ENCODE results near the gene VPS33A. TPM values are rescaled to one million over a fixed set of nuclear protein-coding genes. Genes with fewer than 3 reads are reported as not detected.
"Not testable (repeated sequence)": the region's sequence is repeated elsewhere in the genome, so short reads cannot be mapped to it uniquely, and the experiment has no call there.

Gene VPS33A
- 10 to 100 TPM in 9 of 10 donors, 1 to 10 TPM in 1; 10.0 to 14.0 (median 12.7) TPM for polyA plus RNA-seq (ENCODE audit: insufficient read length in 10 of 10)
- long read RNA-seq, donor 1, full-length matches to known transcripts: 5 of 5 reads
- long read RNA-seq, donor 1, partial matches to known transcripts: 0 of 5 reads
- long read RNA-seq, donor 1, other reads (novel, unspliced or antisense): 0 of 5 reads
- long read RNA-seq, donor 2: 0 reads
- long read RNA-seq, donor 3: 0 reads
- long read RNA-seq, donor 4, full-length matches to known transcripts: 2 of 2 reads
- long read RNA-seq, donor 4, partial matches to known transcripts: 0 of 2 reads
- long read RNA-seq, donor 4, other reads (novel, unspliced or antisense): 0 of 2 reads
- long read RNA-seq, donor 5, full-length matches to known transcripts: 2 of 2 reads
- long read RNA-seq, donor 5, partial matches to known transcripts: 0 of 2 reads
- long read RNA-seq, donor 5, other reads (novel, unspliced or antisense): 0 of 2 reads
- long read RNA-seq, donor 6, full-length matches to known transcripts: 5 of 5 reads
- long read RNA-seq, donor 6, partial matches to known transcripts: 0 of 5 reads
- long read RNA-seq, donor 6, other reads (novel, unspliced or antisense): 0 of 5 reads
- long read RNA-seq, donor 7: 0 reads
- long read RNA-seq, donor 8, full-length matches to known transcripts: 1 of 1 reads
- long read RNA-seq, donor 8, partial matches to known transcripts: 0 of 1 reads
- long read RNA-seq, donor 8, other reads (novel, unspliced or antisense): 0 of 1 reads
- long read RNA-seq, donor 9: 0 reads

DNA sequence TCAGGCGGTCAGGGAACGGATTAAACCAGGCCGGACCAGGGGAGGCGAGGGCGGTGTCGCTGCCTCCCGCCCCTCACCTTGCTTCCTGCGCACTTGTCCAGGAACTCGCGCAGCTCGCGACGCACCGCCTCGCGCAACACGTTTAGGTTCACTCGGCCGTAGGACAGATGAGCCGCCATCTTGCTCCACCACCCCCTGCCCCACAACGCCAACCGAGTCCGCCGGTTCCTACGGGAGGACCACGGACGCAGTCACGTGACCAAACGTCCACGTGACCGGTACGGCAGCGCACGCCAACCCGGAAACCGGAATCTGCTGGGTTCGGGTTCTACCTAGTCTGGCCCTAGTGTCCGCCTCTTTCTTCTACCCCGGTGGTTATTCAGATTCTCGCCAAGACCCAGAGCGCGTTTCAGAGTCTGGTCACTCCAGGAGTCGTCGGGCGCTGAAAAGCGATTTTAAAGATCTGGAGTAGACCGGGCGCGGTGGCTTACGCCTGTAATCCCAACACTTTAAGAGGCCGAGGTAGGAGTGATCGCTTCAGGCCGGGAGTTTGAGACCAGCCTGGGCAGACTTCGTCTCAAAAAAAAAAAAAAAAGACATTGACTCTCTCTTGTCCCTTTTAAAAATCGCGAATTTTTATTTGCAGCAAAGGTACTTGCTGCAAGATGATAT is at the start of gene VPS33A:
VPS33A (minus strand) TSS at position 265 of the 672 bp plus-strand sequence; CDS start at position 179, 86 bp downstream.
- DNase-seq: peak; percentile 98 to 99 (median 99)

- DNase-seq: no peak
Observed at GRCh38 chr12:122312926-122313325, 46.6 kb upstream of the VPS33A start.

GRCh38 chr12:122311696-122312095 is 45.4 kb upstream of the VPS33A start:
- DNase-seq: no peak

DNA sequence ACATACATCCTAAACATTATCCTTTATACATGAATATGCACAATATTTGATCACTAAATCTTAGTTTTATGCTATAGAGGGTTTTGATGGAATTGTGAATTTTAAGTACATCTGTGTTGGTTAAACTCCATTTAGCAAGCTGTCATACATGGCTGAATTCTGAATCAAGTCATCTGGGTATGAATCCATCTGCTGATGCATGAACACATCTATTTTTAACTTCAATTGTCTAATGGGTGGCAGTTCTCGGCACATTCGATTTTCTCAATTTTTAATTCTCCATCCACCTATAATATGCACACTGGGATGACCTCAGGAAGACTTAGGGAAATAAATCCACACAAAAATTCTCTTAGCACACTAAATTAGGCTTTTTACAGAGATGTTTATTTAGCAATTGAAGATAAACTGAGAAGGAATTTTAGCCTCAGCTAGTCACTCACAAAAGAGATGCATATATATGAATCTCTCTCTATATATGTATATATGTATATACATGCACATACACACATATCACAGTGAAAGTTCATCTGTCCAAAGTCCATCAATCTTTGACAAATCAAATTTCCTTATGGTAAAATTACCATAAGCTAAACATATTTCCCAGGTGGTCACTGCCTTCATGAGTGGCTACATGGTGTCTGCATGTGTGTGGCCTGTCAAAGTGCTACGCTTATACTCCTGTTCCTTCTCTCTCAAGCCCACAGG is 44.5 kb upstream of the VPS33A start:
- DNase-seq: no peak

- DNase-seq: no peak
Observed at GRCh38 chr12:122309564-122310121, 43.3 kb upstream of the VPS33A start.

GRCh38 chr12:122308811-122309210 is 42.5 kb upstream of the VPS33A start:
- DNase-seq: no peak

DNA sequence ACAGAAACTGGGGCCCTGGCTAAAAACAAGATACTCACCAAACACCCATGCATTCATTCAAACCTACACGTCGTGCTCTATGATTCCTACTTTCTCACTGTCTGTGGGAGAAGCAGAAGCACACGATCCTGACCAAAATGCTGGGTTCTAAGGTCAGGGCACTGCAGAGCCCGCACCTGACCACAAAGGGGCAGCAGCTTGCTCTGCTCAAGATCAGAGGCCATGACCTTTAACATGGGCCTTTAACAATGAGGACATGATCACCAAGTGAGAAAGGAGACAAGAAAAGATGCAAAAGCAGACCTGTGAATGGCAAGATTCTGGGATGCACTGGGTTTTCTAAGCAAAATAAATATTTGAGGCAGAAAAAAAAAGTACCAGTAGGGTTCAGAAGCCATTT is 40.1 kb upstream of the VPS33A start:
- no peak for DNase-seq

DNA sequence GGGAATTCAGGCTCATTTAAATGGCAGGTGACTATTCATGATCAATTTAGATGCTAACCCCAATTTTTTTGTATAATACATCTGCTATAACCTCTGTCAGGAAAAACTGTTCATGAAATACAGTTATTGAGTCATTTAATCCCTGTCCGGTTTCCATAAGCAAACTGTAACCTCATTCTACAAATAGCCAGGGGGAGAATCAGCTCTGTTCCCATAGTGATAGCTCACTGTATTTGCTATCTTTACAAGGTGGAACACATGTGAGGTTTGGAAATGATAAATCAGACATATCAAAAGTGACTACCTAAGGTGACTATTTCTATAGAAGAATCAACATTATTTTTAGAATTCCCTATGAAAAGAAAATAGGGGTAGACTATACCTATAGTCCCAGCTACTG is 38.6 kb upstream of the VPS33A start:
- DNase-seq: no peak

DNA sequence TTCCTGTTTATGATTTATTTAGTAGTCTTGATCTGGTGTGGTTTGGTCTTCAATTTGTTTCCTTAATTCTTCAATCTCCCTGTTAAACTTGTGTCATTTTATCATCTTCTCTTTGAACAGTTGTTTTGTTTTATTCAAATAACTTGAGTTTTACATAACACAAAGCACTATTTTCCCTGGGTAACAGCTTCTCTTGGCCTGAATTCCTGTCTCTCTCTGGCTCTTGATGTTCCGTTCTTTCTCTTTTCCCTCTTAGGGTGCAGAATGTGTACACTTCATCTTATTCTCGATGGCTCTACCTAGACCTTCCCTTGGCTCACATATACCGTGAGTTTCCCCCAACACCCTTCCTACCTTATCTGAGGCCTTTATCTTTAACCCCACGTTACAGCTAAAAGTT is 36.8 kb upstream of the VPS33A start:
- no peak for DNase-seq

- DNase-seq: no peak
Observed at GRCh38 chr12:122298071-122298748, 31.9 kb upstream of the VPS33A start.

DNA sequence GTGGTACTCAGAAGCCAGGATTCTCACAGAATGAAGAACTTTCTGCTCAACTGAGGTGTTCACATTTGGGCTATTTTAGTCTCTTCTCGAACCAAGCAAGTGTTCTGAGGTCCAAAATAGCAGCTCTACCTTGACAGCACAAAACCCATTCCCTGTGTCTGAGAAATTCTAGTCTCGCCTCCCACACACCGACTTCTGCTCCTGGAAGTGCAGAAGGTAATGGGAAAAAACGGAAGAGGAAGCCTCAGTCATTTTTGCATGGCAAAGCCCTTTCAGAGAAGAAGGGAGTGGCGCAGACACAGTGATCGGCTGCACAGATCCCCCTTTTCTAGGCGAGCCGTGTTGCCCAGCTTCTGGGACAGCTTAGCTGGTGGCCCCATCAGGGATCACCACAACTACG is 31.2 kb upstream of the VPS33A start:
- no peak for DNase-seq

GRCh38 chr12:122295877-122296276 is 29.6 kb upstream of the VPS33A start:
- DNase-seq: no peak

GRCh38 chr12:122293081-122293480 is 26.8 kb upstream of the VPS33A start:
- DNase-seq: no peak

DNA sequence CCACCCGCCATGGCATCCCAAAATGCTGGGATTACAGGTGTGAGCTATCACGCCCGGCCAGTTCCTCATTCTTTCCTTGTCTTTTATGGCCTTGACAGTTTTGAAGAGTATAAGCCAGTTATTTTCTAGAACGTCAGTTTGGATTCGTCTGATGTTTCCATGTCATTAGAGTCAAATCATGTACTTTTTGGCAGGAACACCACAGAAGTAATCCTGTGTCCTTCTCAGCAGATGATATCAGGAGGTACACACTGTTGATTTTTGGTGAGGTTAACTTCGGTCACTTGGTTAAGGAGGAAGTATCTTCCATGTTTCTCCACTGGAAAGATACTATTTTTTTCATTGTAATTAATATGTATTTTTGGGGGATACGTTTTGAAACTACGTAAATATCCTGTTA is 25.1 kb upstream of the VPS33A start:
- DNase-seq: no peak

GRCh38 chr12:122283680-122284079 is 17.4 kb upstream of the VPS33A start:
- DNase-seq: no peak

DNA sequence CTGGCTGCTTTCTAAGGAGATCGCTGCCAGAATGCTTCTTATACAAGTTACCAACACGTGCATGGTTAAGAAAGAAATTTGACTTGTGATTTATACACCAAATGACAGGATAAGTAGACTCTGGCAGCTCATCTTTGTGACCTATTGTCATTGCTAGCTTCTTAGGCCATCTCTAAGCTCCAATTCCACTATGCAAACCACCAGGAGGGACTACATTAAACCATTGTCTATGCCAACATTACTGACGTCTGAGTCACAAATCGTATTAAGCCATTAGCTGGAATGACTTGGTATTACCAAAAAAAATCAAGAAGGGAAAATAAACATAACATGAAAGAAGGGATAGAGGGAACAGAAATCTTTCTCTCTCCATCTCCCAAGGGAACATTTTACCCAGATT is 15.8 kb upstream of the VPS33A start:
- DNase-seq: peak in 1 of 3 donors; percentile 56

- no peak for DNase-seq
Observed at GRCh38 chr12:122276242-122276641, 9.9 kb upstream of the VPS33A start.

DNA sequence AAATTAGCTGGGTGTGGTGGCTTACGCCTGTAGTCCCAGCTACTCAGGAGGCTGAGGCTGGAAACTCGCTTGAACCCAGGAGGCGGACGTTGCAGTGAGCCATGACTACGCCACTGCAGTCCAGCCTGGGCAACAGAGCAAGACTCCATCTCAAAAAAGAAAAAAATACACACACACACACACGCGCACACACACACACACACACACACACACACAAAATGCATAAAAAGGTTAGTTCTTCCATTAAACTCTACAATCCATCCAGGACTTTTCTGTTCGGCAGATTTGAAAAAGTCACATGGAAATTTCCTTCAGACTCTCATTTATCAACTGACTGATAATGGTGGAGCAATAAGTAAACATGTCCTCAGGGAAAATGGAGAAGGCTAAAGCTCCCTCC is 9.2 kb upstream of the VPS33A start:
- no peak for DNase-seq

DNA sequence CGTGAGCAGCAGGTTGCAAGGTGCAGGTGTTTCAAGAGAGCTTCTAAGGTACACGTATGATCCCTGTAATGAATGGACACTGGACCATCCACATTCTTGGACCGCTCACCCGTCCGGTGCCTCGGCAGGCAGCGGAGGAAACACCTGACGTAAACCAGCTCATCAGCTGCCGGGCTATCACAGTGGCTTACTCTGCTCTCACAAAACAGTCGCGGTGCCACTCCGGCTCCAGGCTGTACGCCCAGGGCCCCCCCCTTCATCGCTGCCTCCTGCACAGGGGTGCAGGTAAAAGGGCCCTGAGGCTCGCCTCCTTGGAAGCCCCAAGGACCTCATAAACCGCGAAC is 436 bp downstream of the VPS33A start:
- no peak for DNase-seq

- no peak for DNase-seq
Observed at GRCh38 chr12:122265476-122265875, 818 bp downstream of the VPS33A start.

GRCh38 chr12:122260735-122261134 is 5.6 kb downstream of the VPS33A start:
- not testable (repeated sequence) for DNase-seq
